G401 (cell line): Measurements from ENCODE around the gene CHTF18. TPM values are rescaled to one million over a fixed set of nuclear protein-coding genes. Genes with fewer than 3 reads are reported as not detected.
A peak's percentile ranks its signal among the peaks of the same experiment; 100 is the strongest.

Experiments
- DNase-seq: peaks from one replicate; pipeline ENCODE4 v3.0.0-alpha.2; 2015; ENCODE audit warnings: low spot score
- in situ Hi-C: cut with HindIII; loops from 2 replicates; pipeline ENCODE4 v1.10.0; 2016; ENCODE audit warnings: low sequenced_read_pairs, mixed read lengths
- total RNA-seq: library from RNA; depleted of rRNA; stranded (reverse); fragments of >200 nt; shearing (Covaris generic); gene quantifications from 2 replicates; pipeline ENCODE4 v1.2.3, GENCODE V29; 2014

CHTF18 gene
- total RNA-seq, 1 experiment from 2014 or later, result 61.4 TPM

GRCh38 chr16:800834-801511 lies 12.6 kb downstream of the CHTF18 start:
- in situ Hi-C loops, result no loop called here
- no peak for DNase-seq

- in situ Hi-C loops, result no loop called here
- no peak for DNase-seq
Observed at GRCh38 chr16:801584-802363, 13.4 kb downstream of the CHTF18 start.

GRCh38 chr16:802461-802860 lies 14.0 kb downstream of the CHTF18 start:
- no peak for DNase-seq
- in situ Hi-C loops, result no loop called here

- in situ Hi-C loops, result no loop called here
Observed at GRCh38 chr16:802914-803753, 14.7 kb downstream of the CHTF18 start.

DNA sequence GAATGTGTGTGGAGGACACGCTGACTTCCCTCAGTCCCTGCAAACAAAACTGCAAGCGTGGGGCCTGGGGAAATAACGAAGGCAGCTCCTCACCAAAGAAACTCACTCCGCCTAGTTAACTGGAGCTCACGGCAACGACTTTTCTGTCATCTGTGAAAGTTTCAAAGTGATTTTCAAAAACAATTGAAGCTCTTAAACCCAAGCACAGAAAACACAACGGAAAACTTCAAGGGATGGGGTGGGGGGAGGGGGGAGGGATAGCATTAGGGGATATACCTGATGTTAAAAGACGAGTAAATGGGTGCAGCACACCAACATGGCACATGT lies 15.3 kb downstream of the CHTF18 start:
- DNase-seq, result no peak
- in situ Hi-C loops, result no loop called here

More at GRCh38 chr16:802914-803753, 14.7 kb downstream of the CHTF18 start:
- no peak for DNase-seq

DNA sequence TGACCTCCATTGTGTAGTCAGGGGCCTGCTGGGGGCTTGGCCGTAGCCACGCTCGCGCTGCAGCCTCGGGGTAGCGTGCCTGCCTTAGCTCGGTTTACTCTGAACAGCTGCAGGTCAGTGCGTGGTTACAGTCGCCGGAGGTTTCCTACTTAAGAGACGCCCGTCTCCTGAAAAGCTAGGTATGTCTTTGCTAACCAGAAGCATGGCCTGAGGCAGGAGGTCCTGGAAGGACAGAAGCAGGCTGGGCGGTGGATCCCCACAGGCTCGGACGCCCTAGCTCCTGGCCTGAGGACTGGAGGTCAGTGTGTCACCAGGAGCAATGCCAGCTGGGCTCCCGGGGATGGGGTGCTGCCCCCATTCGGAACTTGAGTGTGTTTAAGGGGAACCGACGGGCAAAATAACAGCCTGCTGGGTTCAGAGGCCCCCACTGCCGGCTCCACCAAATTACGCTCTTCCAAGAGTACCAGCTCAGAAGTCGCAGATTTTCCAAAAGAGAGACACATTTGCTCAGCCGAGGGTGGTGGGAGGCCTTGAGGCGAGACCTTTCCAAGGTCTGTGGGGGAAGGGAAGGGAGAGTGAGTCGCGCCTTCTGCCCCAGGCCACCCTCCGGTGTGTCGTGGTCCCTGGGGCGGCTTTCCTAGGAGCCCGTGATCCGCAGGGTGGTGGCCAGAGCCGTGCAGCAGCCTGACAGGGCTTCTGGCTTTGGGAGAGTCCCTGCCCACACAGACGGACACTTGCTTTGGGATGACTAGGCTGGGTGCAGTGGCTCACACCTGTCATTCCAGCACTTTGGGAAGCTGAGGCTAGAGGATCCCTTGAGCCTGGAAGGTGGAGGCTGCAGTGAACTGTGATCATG lies 16.0 kb downstream of the CHTF18 start:
- no peak for DNase-seq

DNA sequence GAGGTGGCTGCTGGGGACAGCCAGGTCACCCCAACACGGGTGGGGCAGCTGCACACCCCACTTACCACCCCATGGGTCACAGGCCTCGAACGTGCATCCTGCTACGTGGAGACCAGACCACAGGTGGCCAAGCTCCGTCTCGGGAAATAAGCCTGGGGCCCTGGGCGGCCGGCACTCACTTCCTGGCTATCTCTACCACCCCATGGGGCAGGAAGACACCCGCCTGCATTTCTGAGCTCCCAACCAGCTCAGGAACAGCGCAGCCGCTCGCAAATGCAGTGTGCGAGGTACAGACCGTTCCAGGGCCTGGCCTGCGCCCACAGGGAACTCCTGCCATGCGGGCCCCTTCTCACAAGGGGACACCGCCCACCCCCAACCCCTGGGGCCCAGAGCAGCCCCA lies 17.1 kb downstream of the CHTF18 start:
- DNase-seq, result no peak
- in situ Hi-C loops, result no loop called here

More for the DNA sequence above, 16.0 kb downstream of the CHTF18 start:
- in situ Hi-C loops, result no loop called here

DNA sequence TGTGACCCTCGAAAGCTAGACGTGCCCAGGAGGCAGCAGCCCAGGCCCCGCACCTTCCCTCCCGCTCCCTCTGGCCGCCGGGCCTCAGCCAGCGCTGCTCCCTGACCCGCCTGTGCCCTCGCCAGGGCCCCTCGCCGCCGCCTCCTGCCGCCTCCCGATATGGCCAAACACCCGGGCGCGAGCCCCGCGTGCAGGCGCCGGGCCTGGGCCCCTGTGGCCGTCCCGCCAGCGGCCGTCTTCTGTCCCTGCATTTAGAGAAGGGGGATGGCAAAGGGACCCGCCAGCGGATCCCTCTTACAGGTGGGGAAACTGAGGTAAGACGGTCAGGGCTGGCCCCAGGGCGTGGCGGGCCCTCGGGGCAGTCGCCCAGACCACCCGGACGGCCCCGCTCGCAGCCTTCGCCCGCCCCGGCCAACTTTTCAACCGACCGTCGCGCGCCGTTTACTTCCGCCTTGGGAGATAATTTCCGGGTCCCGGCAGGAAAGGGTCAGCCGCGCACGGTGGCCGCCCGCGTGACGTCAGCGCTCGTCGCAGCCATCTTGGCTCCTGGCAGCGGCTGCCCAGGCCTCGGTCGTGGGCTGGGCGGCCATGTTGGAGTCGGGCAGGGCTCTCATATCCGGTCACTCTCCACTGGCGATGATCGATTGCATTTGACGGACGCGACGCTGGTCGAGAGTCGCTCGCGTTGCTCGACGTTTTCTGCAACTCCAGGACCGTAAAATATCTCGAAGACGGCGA lies 19.1 kb downstream of the CHTF18 start:
- DNase-seq, result peak; percentile 91
- in situ Hi-C loops, result no loop called here

DNA sequence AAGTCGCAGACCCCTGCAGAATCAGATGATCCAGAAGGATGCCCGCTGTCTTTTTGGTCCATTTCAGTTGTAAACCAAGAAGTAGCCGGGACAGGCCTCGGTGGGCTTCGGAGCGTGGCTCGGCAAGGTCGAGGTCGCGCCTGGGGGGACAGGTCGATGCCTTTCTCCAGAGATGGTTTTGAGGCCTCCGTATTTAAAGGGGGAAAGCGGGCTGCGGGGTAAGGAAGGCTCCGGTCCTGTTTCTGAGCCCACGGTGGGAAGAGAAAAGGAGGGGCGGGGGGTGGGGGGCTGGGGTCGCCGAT lies 19.6 kb downstream of the CHTF18 start:
- in situ Hi-C loops, result no loop called here
- no peak for DNase-seq

GRCh38 chr16:813204-813915 lies 24.9 kb downstream of the CHTF18 start:
- no peak for DNase-seq

DNA sequence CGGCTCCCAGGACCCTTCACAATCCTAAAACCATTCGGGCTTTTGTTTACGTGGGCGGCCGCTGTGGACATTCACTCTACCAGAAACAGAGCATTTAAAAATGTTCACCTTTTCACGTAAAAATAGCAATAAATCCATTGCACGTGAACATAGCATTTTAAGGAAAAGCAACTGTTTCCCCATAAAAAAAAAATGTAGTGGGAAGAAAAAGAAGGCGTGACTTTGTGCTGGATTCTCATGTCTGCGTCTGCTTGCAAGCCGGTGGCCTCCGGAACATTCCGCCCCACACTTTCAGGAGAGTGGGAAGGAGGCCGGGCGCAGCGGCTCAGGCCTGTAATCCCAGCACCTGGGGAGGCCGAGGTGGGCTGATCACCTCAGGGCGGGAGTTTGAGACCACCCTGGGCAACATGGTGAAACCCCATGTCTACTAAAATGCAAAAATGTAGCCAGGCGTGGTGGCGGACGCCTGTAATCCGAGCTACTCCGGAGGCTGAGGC lies 25.5 kb downstream of the CHTF18 start:
- no peak for DNase-seq
- in situ Hi-C loops, result no loop called here

More at GRCh38 chr16:813204-813915, 24.9 kb downstream of the CHTF18 start:
- in situ Hi-C loops, result no loop called here

GRCh38 chr16:814974-815373 lies 26.6 kb downstream of the CHTF18 start:
- no peak for DNase-seq
- in situ Hi-C loops, result no loop called here

GRCh38 chr16:815861-816260 lies 27.4 kb downstream of the CHTF18 start:
- no peak for DNase-seq
- in situ Hi-C loops, result no loop called here

DNA sequence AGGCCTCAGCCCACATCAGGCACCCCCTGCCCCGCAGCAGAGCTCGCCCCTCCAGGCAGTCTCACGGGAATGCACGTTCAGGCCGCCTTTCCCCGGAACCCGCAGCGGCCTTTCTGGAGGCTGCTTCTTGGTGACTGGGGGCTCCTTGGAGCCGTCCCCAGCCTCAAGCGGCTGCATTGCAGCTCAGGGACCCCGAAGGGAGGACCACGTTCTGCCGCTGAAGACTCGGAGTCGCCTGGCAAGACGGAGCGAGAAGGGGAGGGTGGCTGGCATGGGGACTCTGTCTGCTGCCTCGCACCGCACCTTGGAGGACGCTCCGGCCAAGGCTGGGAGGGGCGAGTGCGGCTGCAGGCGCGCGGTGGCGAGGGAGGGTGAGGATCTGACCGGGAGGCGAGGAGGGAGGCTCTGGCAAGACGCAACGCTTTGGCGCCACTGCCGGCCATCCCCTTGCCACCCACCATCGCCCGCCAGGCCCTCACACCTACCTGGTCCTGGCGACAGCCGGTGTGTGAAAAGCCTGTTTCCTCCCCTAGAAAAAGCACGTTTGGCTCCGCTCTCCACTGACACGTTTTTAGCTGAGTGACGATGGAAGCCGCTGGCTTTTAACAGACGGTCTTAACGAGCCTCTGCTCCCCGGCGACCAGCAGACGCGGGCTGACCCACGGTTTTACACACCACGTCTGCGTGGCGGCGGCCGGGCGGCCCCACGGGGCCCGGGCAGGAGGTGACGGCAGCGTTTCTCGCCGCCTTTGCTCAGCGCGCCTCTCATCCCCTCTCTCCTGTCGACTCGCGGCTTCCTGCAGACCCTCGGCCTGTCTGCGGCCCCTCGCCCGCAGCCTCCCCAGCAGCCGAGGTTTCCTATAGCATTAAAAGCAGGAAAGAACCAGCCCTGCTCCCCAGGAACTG lies 28.8 kb downstream of the CHTF18 start:
- in situ Hi-C loops, result no loop called here
- no peak for DNase-seq

DNA sequence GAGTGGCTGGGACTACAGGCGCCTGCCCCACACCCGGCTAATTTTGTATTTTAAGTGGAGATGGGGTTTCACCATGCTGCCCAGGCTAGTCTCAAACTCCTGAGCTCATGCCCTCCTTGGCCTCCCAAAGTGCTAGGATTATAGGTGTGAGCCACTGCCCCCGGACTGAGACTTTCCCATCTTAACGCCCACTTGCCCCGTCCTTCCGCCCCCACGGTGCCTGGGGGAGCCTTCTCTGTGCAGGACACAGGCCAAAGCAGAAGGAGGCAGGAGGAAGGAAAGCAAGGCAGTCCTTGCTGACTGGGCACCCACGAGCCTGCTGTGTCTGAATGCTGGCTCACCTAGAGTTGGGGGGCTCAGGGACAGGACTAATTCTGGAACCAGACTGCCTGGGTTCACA lies 29.7 kb downstream of the CHTF18 start:
- no peak for DNase-seq
- in situ Hi-C loops, result no loop called here

GRCh38 chr16:818592-818991 lies 30.2 kb downstream of the CHTF18 start:
- in situ Hi-C loops, result no loop called here

More at GRCh38 chr16:818592-818991, 30.2 kb downstream of the CHTF18 start:
- no peak for DNase-seq
